EL (cell line): Measurements from ENCODE around the gene CARMIL1.

Experiments used
- DNase-seq: peaks from one replicate; pipeline ENCODE4 v3.0.0-alpha.2; 2016

Gene CARMIL1

GRCh38 chr6:25586927-25587326 is 307.8 kb downstream of the CARMIL1 start:
- DNase-seq = no peak

- DNase-seq = no peak
Observed at GRCh38 chr6:25590986-25591385, 311.8 kb downstream of the CARMIL1 start.

GRCh38 chr6:25596928-25597818 is 318.0 kb downstream of the CARMIL1 start:
- no peak for DNase-seq

- DNase-seq = no peak
Observed at GRCh38 chr6:25599516-25600085, 320.4 kb downstream of the CARMIL1 start.

GRCh38 chr6:25601800-25602673 is 322.9 kb downstream of the CARMIL1 start:
- DNase-seq = peak; percentile 46

- DNase-seq = no peak
Observed at GRCh38 chr6:25602674-25602982, 323.5 kb downstream of the CARMIL1 start.

GRCh38 chr6:25603251-25603650 is 324.1 kb downstream of the CARMIL1 start:
- no peak for DNase-seq

GRCh38 chr6:25606151-25606550 is 327.0 kb downstream of the CARMIL1 start:
- DNase-seq = no peak

GRCh38 chr6:25608558-25609174 is 329.5 kb downstream of the CARMIL1 start:
- DNase-seq = no peak

GRCh38 chr6:25612666-25613065 is 333.5 kb downstream of the CARMIL1 start:
- DNase-seq = no peak

- DNase-seq = no peak
Observed at GRCh38 chr6:25613415-25613814, 334.2 kb downstream of the CARMIL1 start.

- no peak for DNase-seq
Observed at GRCh38 chr6:25614052-25614451, 334.9 kb downstream of the CARMIL1 start.

- no peak for DNase-seq
Observed at GRCh38 chr6:25615471-25615870, 336.3 kb downstream of the CARMIL1 start.

GRCh38 chr6:25617997-25618396 is 338.8 kb downstream of the CARMIL1 start:
- DNase-seq = no peak

GRCh38 chr6:25619217-25619616 is 340.0 kb downstream of the CARMIL1 start:
- DNase-seq = no peak

GRCh38 chr6:25620391-25620790 is 341.2 kb downstream of the CARMIL1 start:
- DNase-seq = no peak

- no peak for DNase-seq
Observed at GRCh38 chr6:25623065-25623464, 343.9 kb downstream of the CARMIL1 start.

- no peak for DNase-seq
Observed at GRCh38 chr6:25623879-25624278, 344.7 kb downstream of the CARMIL1 start.

- DNase-seq = no peak
Observed at GRCh38 chr6:25627001-25627400, 347.8 kb downstream of the CARMIL1 start.

GRCh38 chr6:25628471-25629197 is 349.5 kb downstream of the CARMIL1 start:
- DNase-seq = no peak

GRCh38 chr6:25629198-25629576 is 350.0 kb downstream of the CARMIL1 start:
- no peak for DNase-seq

GRCh38 chr6:25630508-25631278 is 351.5 kb downstream of the CARMIL1 start:
- no peak for DNase-seq
